GM12892 (cell line): ENCODE data around the gene TMEM97.

Experiments used
- POLR2A ChIP-seq: IDR thresholded peaks from 2 replicates; pipeline ENCODE4 v1.6.1; 2011; ENCODE audit warnings: low read depth, low read length, control low read depth
- POLR2AphosphoS5 ChIP-seq: IDR thresholded peaks from 2 replicates; pipeline ENCODE4 v1.6.1; 2011; ENCODE audit warnings: low read depth, low read length, control low read depth
- TAF1 ChIP-seq: IDR thresholded peaks from 2 replicates; pipeline ENCODE4 v1.6.1; 2011; ENCODE audit warnings: low read depth, mild to moderate bottlenecking, control low read depth, low read length, borderline replicate concordance

GRCh38 chr17:28372203-28372944 is 53.4 kb downstream of the TMEM97 start:
- TF ChIP-seq TAF1 (no peak), POLR2AphosphoS5 (no peak), POLR2A (no peak)
